ENCODE data around the gene HSFX2. TPM values are rescaled to one million over a fixed set of nuclear protein-coding genes. Genes with fewer than 3 reads are reported as not detected.
"Not testable (repeated sequence)": the region's sequence is repeated elsewhere in the genome, so short reads cannot be mapped to it uniquely, and the experiment has no call there.

The HSFX2 gene
- total and polyA plus RNA-seq, 9 of the 15 experiments (the other 6 are each of a cell fraction or from before 2014, with no cell fraction given), result 0.10 to 0.18 (median 0.11) TPM; not detected in 6

DNA sequence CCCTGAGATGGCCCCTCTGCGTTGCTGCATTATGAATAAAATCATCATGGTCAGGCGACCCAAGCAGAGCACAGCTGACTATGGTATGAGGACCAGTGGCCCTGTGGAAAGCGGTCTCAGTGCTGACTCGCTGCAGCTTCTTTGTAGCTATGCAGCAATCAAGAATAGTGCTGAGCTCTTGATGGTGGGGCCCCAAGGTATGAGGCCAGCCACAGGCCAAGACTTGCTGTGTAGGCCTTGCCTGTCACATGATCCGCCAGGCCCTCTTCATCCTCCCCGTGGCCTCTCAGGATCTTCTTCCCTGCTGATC is 43.2 kb downstream of the HSFX2 start:
- H3K4me3 ChIP-seq; FAIRE-seq; H3K79me2 ChIP-seq (ENCODE audit: control insufficient read depth, insufficient read depth, low read length); DNase-seq (ENCODE audit: extremely low read depth in 1 of 4, low spot score in 3 of 4); in situ Hi-C loops (cut with MboI); H3K9me1 ChIP-seq (ENCODE audit: control insufficient read depth, insufficient read depth, low read length); H3K36me3 ChIP-seq (ENCODE audit: control insufficient read depth, insufficient read depth, low read length); H3K27me3 ChIP-seq (ENCODE audit: control insufficient read depth in 2 of 2, insufficient read depth in 2 of 2, low read length in 2 of 2); H4K20me1 ChIP-seq (replicated peaks; ENCODE audit: control insufficient read depth, insufficient read depth, low read length); H2AFZ ChIP-seq (ENCODE audit: low read depth, low read length); H3K9ac ChIP-seq (ENCODE audit: insufficient read depth in 1 of 2, low read depth in 2 of 2, low read length in 2 of 2); H3K4me2 ChIP-seq (ENCODE audit: insufficient read depth, low read length); H3K9me3 ChIP-seq (replicated peaks; ENCODE audit: control insufficient read depth, insufficient read depth, low read depth, low read length); BruUV-seq (replicated peaks); H3K4me1 ChIP-seq (replicated peaks in 1 of 2; ENCODE audit: control insufficient read depth in 2 of 2, insufficient read depth in 2 of 2, low read length in 2 of 2); H3K27ac ChIP-seq (ENCODE audit: extremely low read depth, low read depth, low read length); POLR2A ChIA-PET; CTCF ChIA-PET (ENCODE audit: low intra/inter-chr PET ratio); ATAC-seq; intact Hi-C loops (cut with micrococcal nuclease): not testable (repeated sequence)
- no CpG with 5 or more reads among the region's 6 CpGs for WGBS (ENCODE audit: insufficient coverage, low coverage, missing lambda C conversion rate)

DNA sequence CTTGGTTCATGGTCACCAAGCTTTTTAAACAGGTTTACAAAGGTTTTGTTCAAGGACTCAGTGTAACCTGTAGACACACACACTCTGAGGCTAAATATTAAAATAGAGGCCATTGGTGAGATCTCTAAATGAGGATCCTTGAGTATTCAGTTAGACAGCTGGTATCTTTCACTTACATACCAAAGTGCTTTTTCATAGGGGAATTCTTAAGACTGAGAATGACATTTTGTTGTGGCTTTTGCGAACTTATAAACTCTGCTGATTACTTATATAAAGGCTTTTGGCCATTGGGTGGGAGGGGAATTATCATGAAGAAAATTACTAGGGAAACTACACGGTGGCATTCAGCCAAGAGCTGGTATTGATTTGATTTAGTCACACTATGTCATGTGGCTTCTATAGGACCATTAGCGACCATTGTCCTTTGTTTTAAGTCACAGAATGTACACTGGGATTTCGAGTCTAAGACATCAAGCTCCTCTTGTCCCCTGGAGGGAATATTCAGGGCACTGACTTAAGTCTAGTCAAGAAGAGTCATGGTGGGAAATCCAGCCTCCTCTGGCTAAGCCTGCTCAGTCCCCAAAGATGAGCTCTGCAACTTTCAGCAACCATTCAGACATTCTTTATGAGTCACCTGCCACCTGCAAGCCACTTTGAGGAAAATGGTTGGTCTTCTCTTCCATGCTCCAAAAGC is 43.7 kb downstream of the HSFX2 start:
- POLR2A ChIA-PET; H3K4me3 ChIP-seq; ATAC-seq; intact Hi-C loops (cut with micrococcal nuclease); H2AFZ ChIP-seq (ENCODE audit: low read depth, low read length); in situ Hi-C loops (cut with MboI); FAIRE-seq; H3K4me1 ChIP-seq (replicated peaks in 1 of 2; ENCODE audit: control insufficient read depth in 2 of 2, insufficient read depth in 2 of 2, low read length in 2 of 2); H3K27ac ChIP-seq (ENCODE audit: extremely low read depth, low read depth, low read length); CTCF ChIA-PET (ENCODE audit: low intra/inter-chr PET ratio); H3K9me3 ChIP-seq (replicated peaks; ENCODE audit: control insufficient read depth, insufficient read depth, low read depth, low read length); BruUV-seq (replicated peaks); H4K20me1 ChIP-seq (replicated peaks; ENCODE audit: control insufficient read depth, insufficient read depth, low read length); H3K27me3 ChIP-seq (ENCODE audit: control insufficient read depth in 2 of 2, insufficient read depth in 2 of 2, low read length in 2 of 2); DNase-seq (ENCODE audit: extremely low read depth in 1 of 4, low spot score in 3 of 4); H3K79me2 ChIP-seq (ENCODE audit: control insufficient read depth, insufficient read depth, low read length); H3K9me1 ChIP-seq (ENCODE audit: control insufficient read depth, insufficient read depth, low read length); H3K9ac ChIP-seq (ENCODE audit: insufficient read depth in 1 of 2, low read depth in 2 of 2, low read length in 2 of 2); H3K4me2 ChIP-seq (ENCODE audit: insufficient read depth, low read length); H3K36me3 ChIP-seq (ENCODE audit: control insufficient read depth, insufficient read depth, low read length): not testable (repeated sequence)
- no CpG with 5 or more reads among the region's 4 CpGs for WGBS (ENCODE audit: insufficient coverage, low coverage, missing lambda C conversion rate)

DNA sequence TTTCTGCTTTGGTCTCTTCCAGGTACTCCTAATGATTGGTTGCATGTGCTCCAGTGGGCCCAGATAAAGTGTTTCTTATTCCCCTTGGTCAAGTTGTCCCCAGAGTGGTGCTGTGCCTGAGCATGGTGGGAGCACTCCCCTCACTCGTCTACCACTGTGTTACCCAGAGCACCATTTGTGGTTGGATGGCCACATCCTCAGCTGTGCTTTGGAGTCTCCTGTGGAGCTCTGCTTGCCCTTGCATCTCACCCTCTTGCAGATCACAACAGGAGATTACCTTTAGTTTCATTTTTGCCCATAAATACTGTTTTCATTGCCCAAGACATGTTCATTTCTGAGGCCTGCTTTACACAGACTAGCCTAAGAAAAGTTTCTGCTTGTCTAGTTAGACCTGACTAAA is 44.7 kb downstream of the HSFX2 start:
- DNase-seq (ENCODE audit: extremely low read depth in 1 of 4, low spot score in 3 of 4); in situ Hi-C loops (cut with MboI); intact Hi-C loops (cut with micrococcal nuclease); H3K4me2 ChIP-seq (ENCODE audit: insufficient read depth, low read length); H3K79me2 ChIP-seq (ENCODE audit: control insufficient read depth, insufficient read depth, low read length); H3K36me3 ChIP-seq (ENCODE audit: control insufficient read depth, insufficient read depth, low read length); POLR2A ChIA-PET; CTCF ChIA-PET (ENCODE audit: low intra/inter-chr PET ratio); H3K9me1 ChIP-seq (ENCODE audit: control insufficient read depth, insufficient read depth, low read length); H3K9ac ChIP-seq (ENCODE audit: insufficient read depth in 1 of 2, low read depth in 2 of 2, low read length in 2 of 2); FAIRE-seq; H3K4me3 ChIP-seq; H3K9me3 ChIP-seq (replicated peaks; ENCODE audit: control insufficient read depth, insufficient read depth, low read depth, low read length); H3K27me3 ChIP-seq (ENCODE audit: control insufficient read depth in 2 of 2, insufficient read depth in 2 of 2, low read length in 2 of 2); H3K27ac ChIP-seq (ENCODE audit: extremely low read depth, low read depth, low read length); BruUV-seq (replicated peaks); H4K20me1 ChIP-seq (replicated peaks; ENCODE audit: control insufficient read depth, insufficient read depth, low read length); H2AFZ ChIP-seq (ENCODE audit: low read depth, low read length); ATAC-seq; H3K4me1 ChIP-seq (replicated peaks in 1 of 2; ENCODE audit: control insufficient read depth in 2 of 2, insufficient read depth in 2 of 2, low read length in 2 of 2): not testable (repeated sequence)
- WGBS (ENCODE audit: insufficient coverage, low coverage, missing lambda C conversion rate), result no CpG with 5 or more reads among the region's 1 CpG

DNA sequence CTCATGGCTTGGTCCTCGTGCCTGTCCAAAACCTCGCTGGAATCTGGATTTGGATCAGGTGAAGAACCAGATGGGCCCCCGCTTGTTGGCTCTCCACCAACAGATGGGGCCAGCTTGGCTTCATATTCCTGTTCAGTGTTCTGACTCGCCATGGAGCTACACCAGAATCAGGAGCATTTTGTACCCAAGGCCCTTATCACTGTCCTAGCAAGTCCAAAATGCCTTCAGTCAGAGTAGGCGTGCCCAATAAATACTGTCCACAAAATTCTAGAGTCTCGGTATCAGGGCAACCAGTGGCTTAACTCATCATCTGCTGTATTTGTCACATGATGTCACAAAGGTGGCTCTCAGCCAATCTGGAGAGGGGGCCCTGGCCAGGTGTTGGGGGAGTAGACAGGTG is 45.4 kb downstream of the HSFX2 start, which contains the start of gene HSFX3:
HSFX3 (minus strand) TSS at position 224 of the 400 bp plus-strand sequence; CDS start at position 152, 72 bp downstream.
- H3K27ac ChIP-seq (ENCODE audit: extremely low read depth, low read depth, low read length); intact Hi-C loops (cut with micrococcal nuclease); H4K20me1 ChIP-seq (replicated peaks; ENCODE audit: control insufficient read depth, insufficient read depth, low read length); H2AFZ ChIP-seq (ENCODE audit: low read depth, low read length); H3K9ac ChIP-seq (ENCODE audit: insufficient read depth in 1 of 2, low read depth in 2 of 2, low read length in 2 of 2); H3K4me1 ChIP-seq (replicated peaks in 1 of 2; ENCODE audit: control insufficient read depth in 2 of 2, insufficient read depth in 2 of 2, low read length in 2 of 2); H3K4me2 ChIP-seq (ENCODE audit: insufficient read depth, low read length); POLR2A ChIA-PET; H3K4me3 ChIP-seq; H3K27me3 ChIP-seq (ENCODE audit: control insufficient read depth in 2 of 2, insufficient read depth in 2 of 2, low read length in 2 of 2); ATAC-seq; BruUV-seq (replicated peaks); FAIRE-seq; CTCF ChIA-PET (ENCODE audit: low intra/inter-chr PET ratio); H3K36me3 ChIP-seq (ENCODE audit: control insufficient read depth, insufficient read depth, low read length); H3K9me1 ChIP-seq (ENCODE audit: control insufficient read depth, insufficient read depth, low read length); in situ Hi-C loops (cut with MboI); DNase-seq (ENCODE audit: extremely low read depth in 1 of 4, low spot score in 3 of 4); H3K79me2 ChIP-seq (ENCODE audit: control insufficient read depth, insufficient read depth, low read length); H3K9me3 ChIP-seq (replicated peaks; ENCODE audit: control insufficient read depth, insufficient read depth, low read depth, low read length): not testable (repeated sequence)
- no CpG with 5 or more reads among the region's 6 CpGs for WGBS (ENCODE audit: insufficient coverage, low coverage, missing lambda C conversion rate)
